GM04504 (cell line): ENCODE data around the gene DLG2.

Experiments used
- DNase-seq: peaks from one replicate; pipeline ENCODE4 v3.0.0-alpha.2; 2012; ENCODE audit warnings: low read depth

Gene DLG2

GRCh38 chr11:83572581-83573496 lies 2054.3 kb downstream of the DLG2 start:
- no peak for DNase-seq

- no peak for DNase-seq
Measured at GRCh38 chr11:83571302-83571701, 2055.8 kb downstream of the DLG2 start.

GRCh38 chr11:83569134-83569805 lies 2057.9 kb downstream of the DLG2 start:
- DNase-seq = no peak

GRCh38 chr11:83568516-83568915 lies 2058.6 kb downstream of the DLG2 start:
- no peak for DNase-seq

- peak; percentile 55 for DNase-seq
Measured at GRCh38 chr11:83566950-83567349, 2060.2 kb downstream of the DLG2 start.

GRCh38 chr11:83564870-83565269 lies 2062.3 kb downstream of the DLG2 start:
- no peak for DNase-seq

- no peak for DNase-seq
Measured at GRCh38 chr11:83558281-83558680, 2068.9 kb downstream of the DLG2 start.

- no peak for DNase-seq
Measured at GRCh38 chr11:83557653-83558052, 2069.5 kb downstream of the DLG2 start.

- DNase-seq = peak; percentile 24
Measured at GRCh38 chr11:83554876-83555275, 2072.3 kb downstream of the DLG2 start.

- no peak for DNase-seq
Measured at GRCh38 chr11:83549984-83550667, 2077.0 kb downstream of the DLG2 start.

- no peak for DNase-seq
Measured at GRCh38 chr11:83546368-83546767, 2080.8 kb downstream of the DLG2 start.

GRCh38 chr11:83545494-83546260 lies 2081.5 kb downstream of the DLG2 start:
- DNase-seq = no peak

- DNase-seq = no peak
Measured at GRCh38 chr11:83544846-83545245, 2082.3 kb downstream of the DLG2 start.

GRCh38 chr11:83543706-83544439 lies 2083.3 kb downstream of the DLG2 start:
- no peak for DNase-seq

GRCh38 chr11:83542861-83543260 lies 2084.3 kb downstream of the DLG2 start:
- DNase-seq = no peak

GRCh38 chr11:83540728-83541127 lies 2086.4 kb downstream of the DLG2 start:
- no peak for DNase-seq

GRCh38 chr11:83540112-83540675 lies 2086.9 kb downstream of the DLG2 start:
- no peak for DNase-seq

- DNase-seq = no peak
Measured at GRCh38 chr11:83538286-83538685, 2088.9 kb downstream of the DLG2 start.

- DNase-seq = no peak
Measured at GRCh38 chr11:83537131-83537610, 2090.0 kb downstream of the DLG2 start.

- DNase-seq = no peak
Measured at GRCh38 chr11:83533166-83533565, 2094.0 kb downstream of the DLG2 start.

GRCh38 chr11:83528877-83529276 lies 2098.3 kb downstream of the DLG2 start:
- no peak for DNase-seq
